Neural progenitor cell (in vitro differentiated cells): ENCODE measurements around the gene SLC3A2.

Experiments used
- EZH2 ChIP-seq: fragments of 200-600 bp; sonication (generic); IDR thresholded peaks from 2 replicates; pipeline ENCODE4 v1.6.1; 2017; ENCODE audit warnings: antibody characterized with exemption, mild to moderate bottlenecking, moderate library complexity
- TF ChIP-seq, protein P1 (sequence below): fragments of 200-600 bp; sonication (generic); IDR thresholded peaks from 2 replicates; pipeline ENCODE4 v1.5.1; 2017; ENCODE audit warnings: antibody characterized with exemption, mild to moderate bottlenecking

DNA sequence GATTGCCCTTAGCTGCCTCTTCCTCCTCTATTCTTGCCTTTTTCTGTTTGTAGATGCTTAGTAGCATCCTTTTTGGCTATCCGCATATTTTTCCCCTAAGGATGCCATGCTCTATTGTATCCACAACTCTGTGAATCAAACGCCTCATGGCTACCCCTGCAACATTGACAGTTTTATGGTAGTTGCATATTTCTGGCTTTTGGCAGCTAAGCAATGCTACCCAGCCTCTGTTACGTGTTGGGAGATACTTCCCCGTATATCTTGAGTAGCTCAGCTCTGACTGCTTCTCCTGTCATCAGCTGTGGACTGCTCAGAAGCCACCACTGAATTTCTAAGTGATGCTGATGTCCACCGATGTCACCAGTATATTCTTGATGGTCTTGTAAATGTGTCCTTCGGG is 15.1 kb upstream of the SLC3A2 start:
- TF ChIP-seq, protein P1, sequence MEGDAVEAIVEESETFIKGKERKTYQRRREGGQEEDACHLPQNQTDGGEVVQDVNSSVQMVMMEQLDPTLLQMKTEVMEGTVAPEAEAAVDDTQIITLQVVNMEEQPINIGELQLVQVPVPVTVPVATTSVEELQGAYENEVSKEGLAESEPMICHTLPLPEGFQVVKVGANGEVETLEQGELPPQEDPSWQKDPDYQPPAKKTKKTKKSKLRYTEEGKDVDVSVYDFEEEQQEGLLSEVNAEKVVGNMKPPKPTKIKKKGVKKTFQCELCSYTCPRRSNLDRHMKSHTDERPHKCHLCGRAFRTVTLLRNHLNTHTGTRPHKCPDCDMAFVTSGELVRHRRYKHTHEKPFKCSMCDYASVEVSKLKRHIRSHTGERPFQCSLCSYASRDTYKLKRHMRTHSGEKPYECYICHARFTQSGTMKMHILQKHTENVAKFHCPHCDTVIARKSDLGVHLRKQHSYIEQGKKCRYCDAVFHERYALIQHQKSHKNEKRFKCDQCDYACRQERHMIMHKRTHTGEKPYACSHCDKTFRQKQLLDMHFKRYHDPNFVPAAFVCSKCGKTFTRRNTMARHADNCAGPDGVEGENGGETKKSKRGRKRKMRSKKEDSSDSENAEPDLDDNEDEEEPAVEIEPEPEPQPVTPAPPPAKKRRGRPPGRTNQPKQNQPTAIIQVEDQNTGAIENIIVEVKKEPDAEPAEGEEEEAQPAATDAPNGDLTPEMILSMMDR, result no peak
- TF ChIP-seq EZH2, result no peak
